ENCODE measurements around the gene RHOU.

GRCh38 chr1:228772516-228773212 lies 37.4 kb downstream of the RHOU start:
- TF ChIP-seq, protein P1, sequence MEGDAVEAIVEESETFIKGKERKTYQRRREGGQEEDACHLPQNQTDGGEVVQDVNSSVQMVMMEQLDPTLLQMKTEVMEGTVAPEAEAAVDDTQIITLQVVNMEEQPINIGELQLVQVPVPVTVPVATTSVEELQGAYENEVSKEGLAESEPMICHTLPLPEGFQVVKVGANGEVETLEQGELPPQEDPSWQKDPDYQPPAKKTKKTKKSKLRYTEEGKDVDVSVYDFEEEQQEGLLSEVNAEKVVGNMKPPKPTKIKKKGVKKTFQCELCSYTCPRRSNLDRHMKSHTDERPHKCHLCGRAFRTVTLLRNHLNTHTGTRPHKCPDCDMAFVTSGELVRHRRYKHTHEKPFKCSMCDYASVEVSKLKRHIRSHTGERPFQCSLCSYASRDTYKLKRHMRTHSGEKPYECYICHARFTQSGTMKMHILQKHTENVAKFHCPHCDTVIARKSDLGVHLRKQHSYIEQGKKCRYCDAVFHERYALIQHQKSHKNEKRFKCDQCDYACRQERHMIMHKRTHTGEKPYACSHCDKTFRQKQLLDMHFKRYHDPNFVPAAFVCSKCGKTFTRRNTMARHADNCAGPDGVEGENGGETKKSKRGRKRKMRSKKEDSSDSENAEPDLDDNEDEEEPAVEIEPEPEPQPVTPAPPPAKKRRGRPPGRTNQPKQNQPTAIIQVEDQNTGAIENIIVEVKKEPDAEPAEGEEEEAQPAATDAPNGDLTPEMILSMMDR (IDR thresholded peaks at IDR 0.05), result no peak
- no peak for TF ChIP-seq POLR2A (IDR thresholded peaks at IDR 0.05)
